ENCODE measurements around the gene LRRC8D.

GRCh38 chr1:89942014-89942413 lies 121.2 kb downstream of the LRRC8D start:
- TF ChIP-seq CTCF (IDR thresholded peaks at IDR 0.05) = no peak
- no peak for TF ChIP-seq POLR2A (IDR thresholded peaks at IDR 0.05)
